Sigmoid colon (tissue), 7 donors: Measurements from ENCODE around the gene STOX2. TPM values are rescaled to one million over a fixed set of nuclear protein-coding genes. Genes with fewer than 3 reads are reported as not detected.
A peak's percentile ranks its signal among the peaks of the same experiment; 100 is the strongest.

Source experiments
- DNase-seq: peaks from one replicate; pipeline ENCODE4 v3.0.0-alpha.2; 2019
- H3K27ac ChIP-seq, 4 donors: fragments of 200-600 bp; sonication (generic); one replicate each; pipeline ENCODE4 v1.5.1; 2016 to 2019; ENCODE audit warnings: mild to moderate bottlenecking in 1 of 4
- H3K27me3 ChIP-seq, 3 donors: fragments of 200-600 bp; sonication (generic); one replicate each; pipeline ENCODE4 v1.5.1; 2019; ENCODE audit warnings: mild to moderate bottlenecking in 1 of 3
- H3K36me3 ChIP-seq, 4 donors: fragments of 200-600 bp; sonication (generic); one replicate each; pipeline ENCODE4 v1.5.1; 2016 to 2019
- H3K4me1 ChIP-seq, 4 donors: fragments of 200-600 bp; sonication (generic); one replicate each; pipeline ENCODE4 v1.5.1; 2017 to 2019
- H3K4me3 ChIP-seq, 4 donors: fragments of 200-600 bp; sonication (generic); one replicate each; pipeline ENCODE4 v1.5.1; 2017 to 2019; ENCODE audit warnings: mild to moderate bottlenecking in 2 of 4, moderate library complexity in 1 of 4
- H3K9me3 ChIP-seq, 4 donors: fragments of 200-600 bp in 3 of 4; sonication (generic) in 3 of 4; one replicate each; pipeline versions ENCODE4 v1.5.1 to v1.6.1; 2013 to 2019
- CTCF ChIP-seq, 4 experiments: fragments of 450-650 bp in 3 of 4; fragments of 200-600 bp in 1 of 4; IDR thresholded peaks; one replicate each; pipeline ENCODE4 v1.5.1; 2016 to 2019; ENCODE audit warnings: antibody characterized with exemption in 4 of 4, mild to moderate bottlenecking in 3 of 4, moderate library complexity in 2 of 4
- EP300 ChIP-seq, 4 donors: sonication (generic); formaldehyde crosslinking; IDR thresholded peaks; one replicate each; pipeline ENCODE4 v1.6.1; 2017; ENCODE audit warnings: antibody characterized with exemption in 4 of 4
- POLR2AphosphoS5 ChIP-seq, 4 donors: sonication (generic); formaldehyde crosslinking; IDR thresholded peaks; one replicate each; pipeline ENCODE4 v1.6.1; 2017; ENCODE audit warnings: antibody characterized with exemption in 4 of 4
- WGBS, 2 donors: extraction: QIAGEN DNeasy Blood & Tissue Kit; methylation state at CpG; one replicate each; pipeline ENCODE4 v1.1.7; 2013; 5-methylcytosine and 5-hydroxymethylcytosine counted together
- intact Hi-C: fragments of 100-400 bp; cut with DNase I; formaldehyde crosslinking; loops from one replicate; pipeline ENCODE4 v1.15.1; 2023
- polyA plus RNA-seq, 3 donors: library from polyadenylated mRNA; stranded (reverse); fragments of 200-250 nt; gene quantifications; one replicate each; pipeline ENCODE4 v1.2.3, GENCODE V29; 2013
- total RNA-seq, 4 donors: library from RNA; depleted of rRNA; stranded (reverse); fragments of >200 nt; gene quantifications; one replicate each; pipeline ENCODE4 v1.1.0, GENCODE V29; 2016
- donor health status: healthy with polysubstance abuse.
- donor health status: Bipolar disorder and iron deficiency.
- donor health status: healthy.

Gene STOX2
- total and polyA plus RNA-seq, 7 donors: under 0.01 to 9.6 (median 2.2) TPM

DNA sequence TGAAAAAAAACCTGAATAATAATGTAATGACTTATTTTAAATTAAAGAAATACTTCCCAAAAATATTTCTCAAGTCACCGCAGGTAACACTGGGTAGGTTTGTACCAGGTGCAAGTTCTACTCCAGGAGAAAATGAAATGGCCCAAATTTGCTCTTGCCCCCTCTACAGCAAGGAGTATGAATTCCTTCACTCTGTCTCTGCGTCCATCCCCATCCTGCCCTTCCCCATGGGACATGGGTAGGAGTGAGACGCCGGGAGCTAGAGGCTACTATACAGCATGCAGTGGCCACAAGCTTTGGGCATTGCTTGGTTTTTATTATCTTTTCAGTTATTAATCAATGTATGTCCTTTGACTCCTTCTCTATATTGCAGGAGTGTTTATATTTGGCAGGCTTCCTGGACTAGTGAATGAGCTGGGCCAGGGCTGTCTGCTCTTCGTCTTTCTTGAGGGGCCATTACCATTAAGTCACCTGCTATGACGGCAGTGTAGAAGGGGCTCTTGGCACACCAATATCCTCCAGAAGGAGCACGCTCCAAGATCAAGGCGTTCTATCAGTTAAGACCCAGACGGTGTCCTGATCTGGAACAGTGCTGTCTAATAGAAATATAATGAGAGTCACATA, 162.9 kb downstream of the STOX2 start:
- no peaks in the 10 kb centered on the region for H3K36me3 ChIP-seq
- H3K27ac ChIP-seq: no peak overlapping the region
- H3K4me3 ChIP-seq: no peak overlapping the region
- peaks cover 0 to 28% (median 10%) of the 10 kb centered on the region in 4 donors for H3K4me1 ChIP-seq
- H3K27me3 ChIP-seq: no peaks in the 10 kb centered on the region
- TF ChIP-seq EP300 (IDR thresholded peaks at IDR 0.05) (peak in 1 of 4 donors; percentile 66), POLR2AphosphoS5 (IDR thresholded peaks at IDR 0.05) (peak in 3 of 4 donors; percentile 35 to 54 (median 51)), CTCF (IDR thresholded peaks at IDR 0.05) (no peak)
- intact Hi-C loops: no loop called here
- H3K9me3 ChIP-seq: peaks cover 0 to 8% (median 6%) of the 10 kb centered on the region in 4 donors
- WGBS, 2 donors: 77 to 83% methylated on average over 9 of the region's 9 CpGs
- no peak for DNase-seq

Other genes starting within 250 kb of the STOX2 start
- gene RWDD4, start 246.1 kb upstream of the STOX2 start, total RNA-seq: 10 to 100 TPM; 18.0 to 28.5 (median 21.7) TPM
- gene RWDD4, start 246.1 kb upstream of the STOX2 start, polyA plus RNA-seq: 10 to 100 TPM; 12.9 to 18.0 (median 16.2) TPM
- gene TRAPPC11, start 246.0 kb upstream of the STOX2 start, total RNA-seq: 10 to 100 TPM; 32.1 to 58.2 (median 39.9) TPM
- 10 to 100 TPM; 11.4 to 14.9 (median 14.8) TPM for gene TRAPPC11, start 246.0 kb upstream of the STOX2 start, polyA plus RNA-seq